Tibial artery (tissue), 4 donors: ENCODE data around the gene COL25A1.

Source experiments
- DNase-seq, 2 donors: peaks; one replicate each; pipeline ENCODE4 v3.0.0-alpha.2; 2019
- H3K27ac ChIP-seq, 2 donors: fragments of 200-600 bp; sonication (generic) in 1 of 2; 1 replicate in 1 of 2; 2 replicates in 1 of 2; pipeline ENCODE4 v1.5.1; 2018 to 2019; ENCODE audit warnings: mild to moderate bottlenecking in 1 of 2
- H3K27me3 ChIP-seq, 2 donors: fragments of 200-600 bp; sonication (generic) in 1 of 2; one replicate each; pipeline versions ENCODE4 v1.5.1 to v1.6.0; 2016 to 2019
- H3K36me3 ChIP-seq, 3 donors: fragments of 200-600 bp; sonication (generic) in 2 of 3; one replicate each; pipeline ENCODE4 v1.5.1; 2016 to 2019; ENCODE audit warnings: mild to moderate bottlenecking in 2 of 3
- H3K4me1 ChIP-seq, 4 donors: fragments of 200-600 bp; sonication (generic) in 2 of 4; 1 replicate in 3 of 4; 2 replicates in 1 of 4; pipeline ENCODE4 v1.5.1; 2016 to 2019
- H3K4me3 ChIP-seq, 2 donors: fragments of 200-600 bp; sonication (generic) in 1 of 2; 1 replicate in 1 of 2; 2 replicates in 1 of 2; pipeline ENCODE4 v1.5.1; 2018 to 2019; ENCODE audit warnings: mild to moderate bottlenecking in 2 of 2
- H3K9me3 ChIP-seq, 3 donors: fragments of 200-600 bp; sonication (generic) in 1 of 3; one replicate each; pipeline ENCODE4 v1.5.1; 2016 to 2019
- CTCF ChIP-seq, 2 experiments: fragments of 200-600 bp in 1 of 2; fragments of 450-650 bp in 1 of 2; IDR thresholded peaks; one replicate each; pipeline ENCODE4 v1.5.1; 2017 to 2019; ENCODE audit warnings: antibody characterized with exemption in 2 of 2, mild to moderate bottlenecking in 1 of 2, moderate library complexity in 1 of 2
- intact Hi-C: fragments of 100-400 bp; cut with DNase I; formaldehyde crosslinking; loops from one replicate; pipeline ENCODE4 v1.15.0; 2023; ENCODE audit warnings: low total_unique reads

COL25A1 gene

GRCh38 chr4:109177096-109177810, 125.2 kb downstream of the COL25A1 start:
- Histone ChIP-seq H3K4me3 (no peak overlapping the region), H3K27ac (no peak overlapping the region), H3K36me3 (no peaks in the 10 kb centered on the region), H3K27me3 (no peaks in the 10 kb centered on the region), H3K9me3 (no peaks in the 10 kb centered on the region), H3K4me1 (no peaks in the 10 kb centered on the region)
- TF ChIP-seq CTCF (IDR thresholded peaks at IDR 0.05): no peak
- DNase-seq: no peak
- intact Hi-C loops: no loop called here

DNA sequence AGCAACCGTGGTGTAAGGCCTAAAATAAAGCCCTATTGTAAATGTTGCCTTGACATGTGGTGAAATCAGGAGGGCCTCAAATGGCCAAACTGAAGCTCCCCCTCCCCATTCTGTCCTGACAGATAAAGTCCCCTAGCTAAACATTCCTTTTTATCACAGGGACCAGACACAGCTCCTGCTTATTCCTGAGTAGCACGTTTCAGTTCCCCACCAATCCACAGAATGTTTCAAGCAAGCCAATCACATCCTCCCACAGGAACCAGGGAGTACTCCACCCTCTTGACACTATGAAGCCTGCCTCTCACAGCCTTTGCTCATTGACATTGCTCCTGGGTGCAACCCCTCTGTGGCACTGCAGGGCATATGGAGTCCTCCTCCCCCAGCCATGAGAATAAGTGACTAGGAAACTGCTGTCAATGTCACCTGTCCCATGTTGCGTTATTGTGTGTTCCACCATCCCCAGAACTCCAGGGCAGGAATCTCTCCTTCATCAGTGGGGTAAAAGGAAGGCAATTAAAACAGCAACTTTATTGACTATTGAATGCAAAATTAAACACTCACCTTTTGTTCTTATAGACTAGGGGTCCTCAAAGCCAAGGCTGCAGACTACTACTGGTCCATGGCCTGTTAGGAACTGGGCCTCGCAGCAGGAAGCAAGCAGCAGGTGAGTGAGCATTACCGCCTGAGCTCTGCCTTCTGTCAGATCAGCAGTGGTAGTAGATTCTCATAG, 128.1 kb downstream of the COL25A1 start:
- no peaks in the 10 kb centered on the region for H3K9me3 ChIP-seq
- intact Hi-C loops: no loop called here
- H3K27ac ChIP-seq: no peak overlapping the region
- H3K36me3 ChIP-seq: no peaks in the 10 kb centered on the region
- no peak for TF ChIP-seq CTCF (IDR thresholded peaks at IDR 0.05)
- no peak overlapping the region for H3K4me3 ChIP-seq
- H3K27me3 ChIP-seq: no peaks in the 10 kb centered on the region
- no peak for DNase-seq
- H3K4me1 ChIP-seq: no peaks in the 10 kb centered on the region

DNA sequence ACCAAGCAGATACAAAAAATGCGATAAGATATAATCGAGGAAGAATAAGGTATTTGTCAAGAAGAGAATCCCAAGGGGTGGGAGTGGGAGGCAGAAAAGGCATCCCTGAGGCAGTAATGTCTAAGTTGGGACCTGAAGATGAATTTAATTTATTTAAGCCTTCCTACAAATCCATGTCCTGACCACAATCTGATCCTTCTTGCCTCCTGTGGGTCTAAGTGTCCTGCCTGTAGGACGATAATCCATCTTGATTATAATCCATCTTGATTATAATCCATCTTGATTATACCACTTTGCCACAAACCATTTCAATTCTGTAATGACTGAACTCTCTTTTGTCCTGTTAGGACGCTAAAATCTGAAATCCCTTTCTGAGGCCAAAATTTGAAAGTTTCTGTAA, 130.2 kb downstream of the COL25A1 start:
- no peak for DNase-seq
- Histone ChIP-seq H3K27ac (no peak overlapping the region), H3K9me3 (no peaks in the 10 kb centered on the region), H3K4me3 (no peak overlapping the region), H3K27me3 (no peaks in the 10 kb centered on the region), H3K4me1 (no peaks in the 10 kb centered on the region), H3K36me3 (no peaks in the 10 kb centered on the region)
- no peak for TF ChIP-seq CTCF (IDR thresholded peaks at IDR 0.05)
- intact Hi-C loops: no loop called here

DNA sequence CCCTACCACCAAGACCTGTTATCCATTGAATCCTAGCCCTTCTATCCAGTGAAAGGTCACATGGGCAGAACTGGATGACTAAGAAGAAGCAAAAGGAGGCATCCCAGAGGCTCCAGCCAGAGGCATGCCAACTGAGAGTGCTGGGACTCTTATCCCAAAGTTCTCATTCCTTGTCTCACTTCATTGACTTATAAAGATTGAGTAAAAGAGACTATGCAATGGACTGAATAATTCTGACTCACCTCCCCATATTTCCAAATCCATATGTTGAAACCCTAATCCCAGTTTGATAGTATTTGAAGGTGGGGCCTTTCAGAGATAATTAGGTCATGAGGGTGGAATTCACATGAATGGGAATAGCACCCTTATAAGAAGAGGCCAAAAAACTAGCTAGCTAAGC, 131.4 kb downstream of the COL25A1 start:
- Histone ChIP-seq H3K4me3 (no peak overlapping the region), H3K4me1 (no peaks in the 10 kb centered on the region), H3K9me3 (no peaks in the 10 kb centered on the region), H3K27ac (no peak overlapping the region), H3K36me3 (no peaks in the 10 kb centered on the region), H3K27me3 (no peaks in the 10 kb centered on the region)
- no peak for TF ChIP-seq CTCF (IDR thresholded peaks at IDR 0.05)
- DNase-seq: no peak
- intact Hi-C loops: no loop called here

GRCh38 chr4:109169170-109169569, 133.3 kb downstream of the COL25A1 start:
- no peak for TF ChIP-seq CTCF (IDR thresholded peaks at IDR 0.05)
- H3K4me3 ChIP-seq: no peak overlapping the region
- no peak for DNase-seq
- no peaks in the 10 kb centered on the region for H3K4me1 ChIP-seq
- H3K27me3 ChIP-seq: no peaks in the 10 kb centered on the region
- intact Hi-C loops: no loop called here
- H3K27ac ChIP-seq: no peak overlapping the region
- no peaks in the 10 kb centered on the region for H3K9me3 ChIP-seq
- H3K36me3 ChIP-seq: no peaks in the 10 kb centered on the region
